OCI-LY1 (cell line): ENCODE results near the gene LETM1.

Experiments used
- H2AFZ ChIP-seq: fragments of 200-600 bp; sonication (generic), shearing (Covaris generic); 2 replicates; pipeline ENCODE4 v1.6.0; 2014; ENCODE audit warnings: antibody characterized with exemption, mild to moderate bottlenecking, low read length
- H3F3A ChIP-seq: fragments of 200-600 bp; sonication (generic), shearing (Covaris generic); 2 replicates; pipeline ENCODE4 v1.6.0; 2014; ENCODE audit warnings: mild to moderate bottlenecking, antibody characterized with exemption, low read length, moderate library complexity; ENCODE audit not compliant: insufficient read depth
- H3K27ac ChIP-seq: fragments of 200-600 bp; sonication (generic); 2 replicates; pipeline ENCODE4 v1.5.1; 2014; ENCODE audit warnings: low read length, mixed run types, mild to moderate bottlenecking, low read depth; ENCODE audit not compliant: poor library complexity, severe bottlenecking
- H3K27me3 ChIP-seq: fragments of 200-600 bp; sonication (generic); 2 replicates; pipeline ENCODE4 v1.6.0; 2014; ENCODE audit warnings: antibody characterized with exemption, mild to moderate bottlenecking, low read length, moderate library complexity; ENCODE audit not compliant: insufficient read depth
- H3K36me3 ChIP-seq: fragments of 200-600 bp; sonication (generic); 2 replicates; pipeline ENCODE4 v1.6.1; 2014; ENCODE audit warnings: mild to moderate bottlenecking, antibody characterized with exemption, low read length, moderate library complexity, mixed read lengths; ENCODE audit not compliant: insufficient read depth
- H3K4me1 ChIP-seq: fragments of 200-600 bp; sonication (generic); 2 replicates; pipeline ENCODE4 v1.5.1; 2014; ENCODE audit warnings: mild to moderate bottlenecking, low read length, moderate library complexity; ENCODE audit not compliant: insufficient read depth, severe bottlenecking
- H3K4me2 ChIP-seq: fragments of 200-600 bp; sonication (generic), shearing (Covaris generic); 2 replicates; pipeline ENCODE4 v1.6.1; 2014; ENCODE audit warnings: low read length
- H3K4me3 ChIP-seq: fragments of 200-600 bp; sonication (generic); 2 replicates; pipeline ENCODE4 v1.5.1; 2014; ENCODE audit warnings: low read length, low read depth, mild to moderate bottlenecking, mixed read lengths; ENCODE audit not compliant: poor library complexity, severe bottlenecking
- H3K79me2 ChIP-seq: fragments of 200-600 bp; shearing (Covaris generic); 2 replicates; pipeline ENCODE4 v1.6.1; 2016; ENCODE audit warnings: mixed run types, low read length, mixed read lengths; ENCODE audit not compliant: insufficient read depth
- H3K9ac ChIP-seq: fragments of 200-600 bp; sonication (generic), shearing (Covaris generic); 2 replicates; pipeline ENCODE4 v1.6.1; 2014; ENCODE audit warnings: mild to moderate bottlenecking, low read length, mixed read lengths
- H3K9me2 ChIP-seq: fragments of 200-600 bp; sonication (generic), shearing (Covaris generic); 2 replicates; pipeline ENCODE4 v1.6.1; 2014; ENCODE audit warnings: low read depth, mild to moderate bottlenecking, low read length, mixed read lengths
- H3K9me3 ChIP-seq: fragments of 200-600 bp; shearing (Covaris generic); 2 replicates; pipeline ENCODE4 v1.6.1; 2014; ENCODE audit warnings: low read length, mixed read lengths
- H4K20me1 ChIP-seq: fragments of 200-600 bp; sonication (generic), shearing (Covaris generic); 2 replicates; pipeline ENCODE4 v1.6.0; 2016; ENCODE audit warnings: mild to moderate bottlenecking, low read length; ENCODE audit not compliant: insufficient read depth
- CTCF ChIP-seq: fragments of 200-600 bp; sonication (generic), shearing (Covaris generic); IDR thresholded peaks from 2 replicates; pipeline ENCODE4 v1.5.1; 2017; ENCODE audit warnings: mild to moderate bottlenecking, antibody characterized with exemption, low read length, moderate library complexity, mixed read lengths
- EZH2 ChIP-seq: fragments of 200-600 bp; sonication (generic), shearing (Covaris generic); IDR thresholded peaks from 2 replicates; pipeline ENCODE4 v1.8.0; 2017; ENCODE audit warnings: borderline replicate concordance, mixed run types, mild to moderate bottlenecking, antibody characterized with exemption, low read length, moderate library complexity, mixed read lengths

The LETM1 gene

GRCh38 chr4:1868912-1869311, 13.0 kb upstream of the LETM1 start:
- peaks cover 25% of the 10 kb centered on the region for H3K4me1 ChIP-seq

GRCh38 chr4:1868293-1868692, 12.3 kb upstream of the LETM1 start:
- Histone ChIP-seq H3K9me3 (no peaks in the 10 kb centered on the region), H4K20me1 (no peaks in the 10 kb centered on the region), H3K36me3 (no peaks in the 10 kb centered on the region), H3K79me2 (peaks cover 15% of the 10 kb centered on the region), H3K9ac (no peak overlapping the region), H3K27me3 (no peaks in the 10 kb centered on the region), H3K4me3 (no peak overlapping the region), H3K4me2 (no peak overlapping the region), H3K9me2 (no peaks in the 10 kb centered on the region), H3K27ac (no peak overlapping the region), H3K4me1 (peaks cover 22% of the 10 kb centered on the region), H2AFZ (no peak overlapping the region), H3F3A (no peaks in the 10 kb centered on the region)
- TF ChIP-seq EZH2 (no peak), CTCF (no peak)

More at GRCh38 chr4:1868912-1869311, 13.0 kb upstream of the LETM1 start:
- Histone ChIP-seq H3K4me3 (no peak overlapping the region), H3F3A (no peaks in the 10 kb centered on the region), H4K20me1 (no peaks in the 10 kb centered on the region), H3K9me3 (no peaks in the 10 kb centered on the region), H3K9ac (no peak overlapping the region), H3K79me2 (peaks cover 21% of the 10 kb centered on the region), H3K9me2 (no peaks in the 10 kb centered on the region), H2AFZ (no peak overlapping the region), H3K36me3 (no peaks in the 10 kb centered on the region), H3K27me3 (no peaks in the 10 kb centered on the region), H3K27ac (no peak overlapping the region), H3K4me2 (no peak overlapping the region)
- no peak for TF ChIP-seq CTCF
- TF ChIP-seq EZH2 = no peak

GRCh38 chr4:1866189-1866661, 10.3 kb upstream of the LETM1 start:
- Histone ChIP-seq H3K27me3 (no peaks in the 10 kb centered on the region), H3K36me3 (no peaks in the 10 kb centered on the region), H2AFZ (no peak overlapping the region), H3K4me2 (no peak overlapping the region), H4K20me1 (no peaks in the 10 kb centered on the region), H3K9me2 (no peaks in the 10 kb centered on the region), H3K9ac (no peak overlapping the region), H3K4me1 (peaks cover 29% of the 10 kb centered on the region), H3K9me3 (no peaks in the 10 kb centered on the region), H3K79me2 (no peaks in the 10 kb centered on the region), H3F3A (no peaks in the 10 kb centered on the region), H3K4me3 (no peak overlapping the region), H3K27ac (no peak overlapping the region)
- TF ChIP-seq CTCF (no peak), EZH2 (no peak)
